ENCODE measurements around the gene GDF7. TPM values are rescaled to one million over a fixed set of nuclear protein-coding genes. Genes with fewer than 3 reads are reported as not detected.
A peak's percentile ranks its signal among the peaks of the same experiment; 100 is the strongest.

Gene GDF7
- total and polyA plus RNA-seq, 2 of the 8 experiments (the other 6 are each of a cell fraction or from before 2014, with no cell fraction given): 0.04 to 0.06 TPM

DNA sequence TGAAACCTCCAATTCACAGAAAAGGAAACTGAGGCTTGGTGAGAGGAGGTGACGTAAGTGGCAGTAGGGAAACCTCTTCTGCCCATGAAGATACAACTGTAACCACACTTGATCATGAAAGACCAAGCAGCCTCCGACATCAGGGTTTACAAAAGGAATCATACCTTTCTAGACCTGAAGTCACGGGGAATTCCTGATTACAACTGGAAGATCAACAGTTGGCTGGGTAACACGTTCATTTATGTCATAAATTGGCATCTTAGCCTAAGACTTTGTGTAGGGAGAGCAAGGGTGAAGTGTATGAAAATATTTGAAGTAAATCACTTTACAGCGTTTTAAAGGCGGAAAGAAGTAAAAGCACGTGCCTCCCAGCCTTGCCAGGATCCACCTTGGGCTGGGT lies 17.0 kb upstream of the GDF7 start:
- Histone ChIP-seq H3K27ac (ENCODE audit: low read depth, low read length) (no peak overlapping the region), H3K23me2 (ENCODE audit: low read depth, low read length) (peaks cover 7% of the 10 kb centered on the region; the same call in 1 of the 2 replicates), H3K4me1 (replicated peaks in 1 of 4; ENCODE audit: control insufficient read depth in 3 of 4, insufficient read depth in 4 of 4, low read length in 3 of 4) (peaks cover 0 to 11% (median 7%) of the 10 kb centered on the region in 4 experiments; a peak in 5 of 7 replicates), H4K91ac (replicated peaks; ENCODE audit: insufficient read length, low read length) (no peak overlapping the region), H2AK5ac (ENCODE audit: low read depth, low read length) (no peak overlapping the region), H2BK120ac (replicated peaks; ENCODE audit: low read depth, low read length) (no peak overlapping the region), H4K8ac (ENCODE audit: extremely low read depth, insufficient read depth, low read length) (no peak overlapping the region), H3K27me3 (replicated peaks in 1 of 4; ENCODE audit: control insufficient read depth in 3 of 4, extremely low read depth in 1 of 4, insufficient read depth in 3 of 4, low read length in 3 of 4) (peaks cover 0 to 4% (median under 1%) of the 10 kb centered on the region in 4 experiments; a peak in 4 of 7 replicates), H3K36me3 (ENCODE audit: control insufficient read depth in 2 of 4, insufficient read depth in 4 of 4, low read length in 3 of 4) (no peaks in the 10 kb centered on the region), H3K4me3 (ENCODE audit: extremely low read depth in 1 of 4, insufficient read depth in 2 of 4, low read depth in 3 of 4, low read length in 4 of 4) (peak overlapping the region in 3 of 4 experiments; percentile 44 to 63 (median 50); a peak in 5 of 8 replicates), H3K18ac (ENCODE audit: extremely low read depth, low read length) (no peak overlapping the region), H3K23ac (ENCODE audit: insufficient read length) (no peak overlapping the region), H3K79me2 (ENCODE audit: control insufficient read depth in 1 of 2, insufficient read depth in 2 of 2, low read length in 2 of 2) (no peaks in the 10 kb centered on the region), H2BK15ac (ENCODE audit: low read length) (no peak overlapping the region), H3K14ac (ENCODE audit: insufficient read length) (no peak overlapping the region), H3K79me1 (ENCODE audit: low read depth, low read length) (no peaks in the 10 kb centered on the region), H3K4me2 (ENCODE audit: insufficient read depth in 1 of 2, low read depth in 2 of 2, low read length in 2 of 2) (peak overlapping the region; percentile 70 to 82), H2BK5ac (ENCODE audit: low read depth, low read length) (no peak overlapping the region), H3K9me3 (ENCODE audit: insufficient read depth in 2 of 2, low read depth in 1 of 2, low read length in 1 of 2) (no peaks in the 10 kb centered on the region), H2BK20ac (ENCODE audit: low read length) (no peak overlapping the region), H2AFZ (ENCODE audit: low read length) (no peak overlapping the region), H4K20me1 (replicated peaks in 1 of 2; ENCODE audit: control insufficient read depth in 1 of 2, insufficient read depth in 2 of 2, low read length in 2 of 2) (no peaks in the 10 kb centered on the region), H3K9ac (replicated peaks in 1 of 4; ENCODE audit: extremely low read depth in 1 of 4, low read depth in 3 of 4, low read length in 3 of 4) (no peak overlapping the region), H2BK12ac (ENCODE audit: low read depth, low read length) (peak overlapping the region; percentile 13; the same call in 1 of the 2 replicates), H4K5ac (ENCODE audit: insufficient read length, low read depth, low read length) (no peak overlapping the region), H3K4ac (replicated peaks; ENCODE audit: insufficient read length, low read depth, low read length) (no peak overlapping the region), H3K56ac (replicated peaks; ENCODE audit: insufficient read length, low read depth, low read length) (no peak overlapping the region)
- no peak for TF ChIP-seq JUN (IDR thresholded peaks at IDR 0.05; ENCODE audit: low read depth, low read length)
- no peak for TF ChIP-seq EGR1 (IDR thresholded peaks at IDR 0.05; ENCODE audit: borderline replicate concordance, low read depth, low read length)
- no peak for TF ChIP-seq SP1 (IDR thresholded peaks at IDR 0.05; ENCODE audit: low read depth, low read length)
- TF ChIP-seq SUZ12 (IDR thresholded peaks at IDR 0.05; ENCODE audit: low read length): peak; percentile 17; the same call in 1 of the 2 replicates
- no peak for TF ChIP-seq EP300 (IDR thresholded peaks at IDR 0.05; ENCODE audit: borderline replicate concordance in 1 of 2, low read depth in 2 of 2, low read length in 2 of 2)
- no peak for TF ChIP-seq SIN3A (conservative IDR thresholded peaks at IDR 0.05 in 1 of 2, IDR thresholded peaks at IDR 0.05 in 1 of 2; ENCODE audit: low read depth in 1 of 2, low read length in 2 of 2)
- TF ChIP-seq RBBP5 (IDR thresholded peaks at IDR 0.05; ENCODE audit: borderline replicate concordance, low read depth, low read length): no peak
- 91% methylated on average over 7 of the region's 7 CpGs; no CpG with 5 or more reads in 1 of the 2 experiments for WGBS, 2 experiments (ENCODE audit: extremely low coverage in 1 of 2, insufficient coverage in 1 of 2, insufficient read length in 1 of 2, insufficient replicate concordance in 2 of 2, low coverage in 1 of 2, low lambda C conversion rate in 2 of 2, missing lambda C conversion rate in 1 of 2)
- FAIRE-seq: no peak
- POLR2A ChIA-PET (ENCODE audit: partially characterized antibody): interaction anchor here (0.5 to 2.7 kb wide), 6 partner anchors 11 to 208 kb away, joined by 3 to 19 read pairs (median 6); partner anchors contain the start of genes GDF7 and RHOB
- CTCF ChIA-PET (ENCODE audit: partially characterized antibody): interaction anchor here (0.7 to 13.1 kb wide), 22 partner anchors 8 to 549 kb away, joined by 3 to 261 read pairs (median 8); partner anchors contain the start of gene RHOB
- no peak for DNase-seq (ENCODE audit: low read depth in 1 of 2, low spot score in 2 of 2)

Measured in H1 (cell line).